GM23338 (cell line): ENCODE data around the gene HACD3. TPM values are rescaled to one million over a fixed set of nuclear protein-coding genes. Genes with fewer than 3 reads are reported as not detected.

Experiments used
- ATAC-seq: fragments of 200-7000 bp; cut with Tn5 transposase; 3 replicates; pipeline ENCODE4 v1.9.1; 2020
- DNase-seq: peaks from one replicate; pipeline ENCODE4 v3.0.0-alpha.2; 2015; ENCODE audit warnings: low spot score
- H2AFZ ChIP-seq: fragments of 200-600 bp; sonication (generic); 2 replicates; pipeline ENCODE4 v1.8.0; 2016; ENCODE audit warnings: antibody characterized with exemption, mild to moderate bottlenecking, moderate library complexity
- H3F3A ChIP-seq: fragments of 200-600 bp; sonication (generic); replicated peaks from 2 replicates; pipeline ENCODE4 v1.8.0; 2017; ENCODE audit warnings: antibody characterized with exemption, mixed run types, low read depth
- H3K27ac ChIP-seq: fragments of 200-600 bp; sonication (generic); 2 replicates; pipeline ENCODE4 v1.6.1; 2016; ENCODE audit warnings: low read depth
- H3K27me3 ChIP-seq: fragments of 200-600 bp; sonication (generic); 2 replicates; pipeline ENCODE4 v1.8.0; 2016; ENCODE audit warnings: mild to moderate bottlenecking, mixed run types, moderate library complexity; ENCODE audit not compliant: insufficient read depth
- H3K36me3 ChIP-seq: fragments of 200-600 bp; sonication (generic); 2 replicates; pipeline ENCODE4 v1.8.0; 2016; ENCODE audit warnings: mild to moderate bottlenecking; ENCODE audit not compliant: insufficient read depth
- H3K4me1 ChIP-seq: fragments of 200-600 bp; sonication (generic); 2 replicates; pipeline ENCODE4 v1.8.0; 2016; ENCODE audit warnings: mild to moderate bottlenecking, moderate library complexity; ENCODE audit not compliant: insufficient read depth
- H3K4me2 ChIP-seq: fragments of 200-600 bp; sonication (generic); 2 replicates; pipeline ENCODE4 v1.7.1; 2017; ENCODE audit warnings: mixed run types
- H3K4me3 ChIP-seq: fragments of 200-600 bp; sonication (generic); 2 replicates; pipeline ENCODE4 v1.6.1; 2016; ENCODE audit warnings: mixed run types
- H3K79me2 ChIP-seq: fragments of 200-600 bp; sonication (generic); replicated peaks from 2 replicates; pipeline ENCODE4 v1.8.0; 2017; ENCODE audit warnings: mild to moderate bottlenecking; ENCODE audit not compliant: insufficient read depth
- H3K9me2 ChIP-seq: fragments of 200-600 bp; sonication (generic); 2 replicates; pipeline ENCODE4 v1.8.0; 2017; ENCODE audit not compliant: insufficient read depth
- H4K20me1 ChIP-seq: fragments of 200-600 bp; sonication (generic); replicated peaks from 2 replicates; pipeline ENCODE4 v1.8.0; 2017; ENCODE audit warnings: mild to moderate bottlenecking; ENCODE audit not compliant: insufficient read depth
- H3K27ac Mint-ChIP-seq: 2 replicates; pipeline ENCODE4 v1.8.0; 2020; ENCODE audit warnings: inconsistent platforms, mild to moderate bottlenecking, moderate library complexity, mixed read lengths
- H3K27me3 Mint-ChIP-seq: 3 replicates; pipeline ENCODE4 v1.8.0; 2022; ENCODE audit warnings: low read depth, mild to moderate bottlenecking, moderate library complexity, mixed read lengths, inconsistent platforms; ENCODE audit not compliant: insufficient read depth, poor library complexity
- H3K36me3 Mint-ChIP-seq: 3 replicates; pipeline ENCODE4 v1.8.0; 2021; ENCODE audit warnings: low read depth, mild to moderate bottlenecking, inconsistent platforms, moderate library complexity, mixed read lengths
- H3K4me1 Mint-ChIP-seq: 3 replicates; pipeline ENCODE4 v1.8.0; 2020; ENCODE audit warnings: mild to moderate bottlenecking, inconsistent platforms, mixed read lengths
- H3K4me3 Mint-ChIP-seq: 3 replicates; pipeline ENCODE4 v1.8.0; 2021; ENCODE audit warnings: moderate library complexity, mild to moderate bottlenecking, inconsistent platforms, mixed read lengths
- H3K9me3 Mint-ChIP-seq: 3 replicates; pipeline ENCODE4 v1.8.0; 2020; ENCODE audit warnings: moderate library complexity, mild to moderate bottlenecking, inconsistent platforms, mixed read lengths
- CREB1 ChIP-seq: fragments of 250-450 bp; sonication (Bioruptor Pico); IDR thresholded peaks from 2 replicates; pipeline ENCODE4 v1.5.0; 2020; ENCODE audit warnings: low read depth, mild to moderate bottlenecking, moderate library complexity
- ETS1 ChIP-seq: IDR thresholded peaks from 2 replicates; pipeline ENCODE4 v1.6.1; 2016; ENCODE audit warnings: antibody characterized with exemption
- EZH2 ChIP-seq: fragments of 200-600 bp; sonication (generic); IDR thresholded peaks from one replicate; pipeline ENCODE4 v1.8.0; 2017; ENCODE audit warnings: antibody characterized with exemption, mild to moderate bottlenecking, low read depth; ENCODE audit not compliant: unreplicated experiment
- EZH2phosphoT487 ChIP-seq: fragments of 200-600 bp; sonication (generic); IDR thresholded peaks from one replicate; pipeline ENCODE4 v1.8.1; 2018; ENCODE audit warnings: antibody characterized with exemption; ENCODE audit not compliant: unreplicated experiment
- JUNB ChIP-seq: IDR thresholded peaks from one replicate; pipeline ENCODE4 v1.6.1; 2016; ENCODE audit warnings: antibody characterized with exemption; ENCODE audit not compliant: unreplicated experiment
- NANOG ChIP-seq: IDR thresholded peaks from 2 replicates; pipeline ENCODE4 v1.6.1; 2016; ENCODE audit warnings: antibody characterized with exemption, borderline replicate concordance
- POLR2AphosphoS5 ChIP-seq: IDR thresholded peaks from 2 replicates; pipeline ENCODE4 v1.6.1; 2016; ENCODE audit warnings: antibody characterized with exemption, low read depth
- REST ChIP-seq: IDR thresholded peaks from one replicate; pipeline ENCODE4 v1.6.1; 2018; ENCODE audit warnings: antibody characterized with exemption; ENCODE audit not compliant: unreplicated experiment
- STAT1 ChIP-seq: IDR thresholded peaks from one replicate; pipeline ENCODE4 v1.6.1; 2016; ENCODE audit warnings: antibody characterized with exemption; ENCODE audit not compliant: unreplicated experiment
- ZNF114 ChIP-seq: fragments of 250-450 bp; sonication (Bioruptor Pico); IDR thresholded peaks from 2 replicates; pipeline ENCODE4 v1.5.0; 2020; ENCODE audit warnings: mild to moderate bottlenecking, moderate library complexity
- ZNF331 ChIP-seq: fragments of 250-450 bp; sonication (Bioruptor Pico); IDR thresholded peaks from 2 replicates; pipeline ENCODE4 v1.5.0; 2020; ENCODE audit warnings: low read depth, mild to moderate bottlenecking, moderate library complexity
- ZNF462 ChIP-seq: fragments of 250-450 bp; sonication (Bioruptor Pico); IDR thresholded peaks from 2 replicates; pipeline ENCODE4 v1.5.0; 2020; ENCODE audit warnings: mild to moderate bottlenecking, moderate library complexity
- polyA plus RNA-seq: library from polyadenylated mRNA; unstranded; fragments of >200 nt; fragmentation: Nextera tagmentation; extraction: Ambion mirVana; gene quantifications from 2 replicates; pipeline ENCODE4 v1.2.1, GENCODE V29; 2016
- total RNA-seq: library from RNA; depleted of rRNA; stranded (reverse); fragments of >200 nt; shearing (Covaris generic); gene quantifications from 2 replicates; pipeline ENCODE4 v1.2.3, GENCODE V29; 2014
- TF ChIP-seq, protein P1 (sequence below), 2 experiments: fragments of 200-600 bp in 1 of 2; sonication (generic) in 1 of 2; conservative IDR thresholded peaks; 2 replicates each; pipeline versions ENCODE4 v1.5.1 to v1.6.1; 2016 to 2017; ENCODE audit warnings: antibody characterized with exemption in 2 of 2, low read depth in 2 of 2, mild to moderate bottlenecking in 2 of 2, moderate library complexity in 1 of 2

HACD3 gene
- total and polyA plus RNA-seq, 2 experiments from 2014 or later = 123 to 131 TPM

DNA sequence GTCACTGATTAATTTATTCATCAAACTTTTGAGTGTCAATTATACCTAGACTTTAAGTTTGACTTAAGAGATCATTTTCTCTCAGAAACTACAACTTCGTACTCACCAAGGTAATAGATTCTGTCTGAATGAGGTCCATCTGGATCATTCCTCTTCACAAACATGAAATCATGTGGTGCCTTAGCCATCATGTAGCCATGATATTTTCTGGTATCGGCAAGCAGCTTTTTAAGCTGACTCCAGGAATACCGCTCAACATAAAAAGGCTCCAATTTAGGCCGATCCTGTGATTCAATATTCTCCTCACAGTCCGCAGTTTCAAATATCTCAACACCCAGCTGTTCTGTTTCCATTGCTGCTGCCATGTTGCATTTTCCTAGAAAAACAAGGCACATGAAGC is 18.1 kb upstream of the HACD3 start (continued):
- TF ChIP-seq STAT1 = no peak
- no peak for TF ChIP-seq EZH2phosphoT487
- no peak for TF ChIP-seq CREB1 (CRISPR knock-in tag)
- no peak for TF ChIP-seq POLR2AphosphoS5
- TF ChIP-seq ZNF114 = no peak
- no peak for TF ChIP-seq ZNF331
- TF ChIP-seq REST = no peak
- no peak for TF ChIP-seq ETS1
- no peak for TF ChIP-seq JUNB

- Histone ChIP-seq H3F3A (peaks cover 10% of the 10 kb centered on the region; the same call in 1 of the 2 replicates), H4K20me1 (peaks cover 30% of the 10 kb centered on the region), H3K4me3 (no peak overlapping the region), H3K79me2 (peaks cover 32% of the 10 kb centered on the region), H3K27ac (no peak overlapping the region), H3K4me2 (no peak overlapping the region), H2AFZ (no peak overlapping the region), H3K9me2 (no peaks in the 10 kb centered on the region), H3K36me3 (peaks cover 16% of the 10 kb centered on the region), H3K27me3 (no peaks in the 10 kb centered on the region), H3K4me1 (peaks cover 7% of the 10 kb centered on the region)
- Mint-ChIP-seq H3K36me3 (peaks cover 24% of the 10 kb centered on the region), H3K27ac (no peak overlapping the region), H3K4me3 (no peak overlapping the region), H3K27me3 (peaks cover 3% of the 10 kb centered on the region), H3K4me1 (peaks cover 7% of the 10 kb centered on the region; the same call in 2 of the 3 replicates), H3K9me3 (no peaks in the 10 kb centered on the region)
- DNase-seq (no peak), ATAC-seq (no peak)
- TF ChIP-seq ZNF462 (CRISPR knock-in tag) (no peak), JUNB (no peak), NANOG (no peak), EZH2 (no peak), ZNF331 (no peak), ZNF114 (no peak), STAT1 (no peak), CREB1 (CRISPR knock-in tag) (no peak)
- TF ChIP-seq, protein P1, sequence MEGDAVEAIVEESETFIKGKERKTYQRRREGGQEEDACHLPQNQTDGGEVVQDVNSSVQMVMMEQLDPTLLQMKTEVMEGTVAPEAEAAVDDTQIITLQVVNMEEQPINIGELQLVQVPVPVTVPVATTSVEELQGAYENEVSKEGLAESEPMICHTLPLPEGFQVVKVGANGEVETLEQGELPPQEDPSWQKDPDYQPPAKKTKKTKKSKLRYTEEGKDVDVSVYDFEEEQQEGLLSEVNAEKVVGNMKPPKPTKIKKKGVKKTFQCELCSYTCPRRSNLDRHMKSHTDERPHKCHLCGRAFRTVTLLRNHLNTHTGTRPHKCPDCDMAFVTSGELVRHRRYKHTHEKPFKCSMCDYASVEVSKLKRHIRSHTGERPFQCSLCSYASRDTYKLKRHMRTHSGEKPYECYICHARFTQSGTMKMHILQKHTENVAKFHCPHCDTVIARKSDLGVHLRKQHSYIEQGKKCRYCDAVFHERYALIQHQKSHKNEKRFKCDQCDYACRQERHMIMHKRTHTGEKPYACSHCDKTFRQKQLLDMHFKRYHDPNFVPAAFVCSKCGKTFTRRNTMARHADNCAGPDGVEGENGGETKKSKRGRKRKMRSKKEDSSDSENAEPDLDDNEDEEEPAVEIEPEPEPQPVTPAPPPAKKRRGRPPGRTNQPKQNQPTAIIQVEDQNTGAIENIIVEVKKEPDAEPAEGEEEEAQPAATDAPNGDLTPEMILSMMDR (conservative IDR thresholded peaks at IDR 0.05; ENCODE audit: low read depth in 2 of 2) = no peak
These were observed 17.4 kb upstream of the HACD3 start for GRCh38 chr15:65512807-65513416.
